HPDE6-E6E7 (cell line): ENCODE data around the gene CENPB.

Experiments
- DNase-seq: peaks from one replicate; pipeline ENCODE4 v3.0.0; 2011; ENCODE audit warnings: missing footprints; ENCODE audit errors: extremely low spot score

CENPB gene

GRCh38 chr20:3748073-3748472 is 38.5 kb downstream of the CENPB start:
- DNase-seq: no peak

GRCh38 chr20:3747471-3747870 is 39.1 kb downstream of the CENPB start:
- no peak for DNase-seq

- no peak for DNase-seq
Measured at GRCh38 chr20:3745686-3746173, 40.8 kb downstream of the CENPB start.

- peak; percentile 93 for DNase-seq
Measured at GRCh38 chr20:3744806-3745685, 41.5 kb downstream of the CENPB start.

GRCh38 chr20:3744037-3744436 is 42.5 kb downstream of the CENPB start:
- DNase-seq: no peak

- DNase-seq: no peak
Measured at GRCh38 chr20:3743251-3743650, 43.3 kb downstream of the CENPB start.

GRCh38 chr20:3741836-3742458 is 44.6 kb downstream of the CENPB start:
- no peak for DNase-seq

GRCh38 chr20:3740615-3741301 is 45.8 kb downstream of the CENPB start:
- no peak for DNase-seq

GRCh38 chr20:3739926-3740451 is 46.6 kb downstream of the CENPB start:
- no peak for DNase-seq

GRCh38 chr20:3739054-3739925 is 47.2 kb downstream of the CENPB start:
- DNase-seq: no peak

- no peak for DNase-seq
Measured at GRCh38 chr20:3738111-3739053, 48.2 kb downstream of the CENPB start.

- DNase-seq: no peak
Measured at GRCh38 chr20:3735768-3736167, 50.8 kb downstream of the CENPB start.

- no peak for DNase-seq
Measured at GRCh38 chr20:3734111-3734843, 52.3 kb downstream of the CENPB start.
